Smooth muscle cell (in vitro differentiated cells): ENCODE measurements around the gene RANBP10. TPM values are rescaled to one million over a fixed set of nuclear protein-coding genes. Genes with fewer than 3 reads are reported as not detected.

Source experiments
- DNase-seq: peaks from one replicate; lab custom pipeline; 2025; ENCODE audit not compliant: unreplicated experiment; lab: John Stamatoyannopoulos, UW
- H2AFZ ChIP-seq: fragments of 200-600 bp; sonication (generic); 2 replicates; pipeline ENCODE4 v1.6.0; 2016; ENCODE audit warnings: antibody characterized with exemption, low read depth, mild to moderate bottlenecking
- H3F3A ChIP-seq: fragments of 200-600 bp; sonication (generic); 2 replicates; pipeline ENCODE4 v1.6.0; 2017; ENCODE audit warnings: antibody characterized with exemption, low read depth
- H3K27ac ChIP-seq: fragments of 200-600 bp; sonication (generic); 2 replicates; pipeline ENCODE4 v1.5.1; 2016; ENCODE audit warnings: low read depth, mild to moderate bottlenecking
- H3K27me3 ChIP-seq: fragments of 200-600 bp; sonication (generic); 2 replicates; pipeline ENCODE4 v1.6.1; 2016; ENCODE audit warnings: low read depth, mild to moderate bottlenecking
- H3K36me3 ChIP-seq: fragments of 200-600 bp; sonication (generic); 2 replicates; pipeline ENCODE4 v1.5.1; 2016; ENCODE audit warnings: low read depth
- H3K4me1 ChIP-seq: fragments of 200-600 bp; sonication (generic); 2 replicates; pipeline ENCODE4 v1.5.1; 2016; ENCODE audit warnings: low read depth
- H3K4me2 ChIP-seq: fragments of 200-600 bp; sonication (generic); 2 replicates; pipeline ENCODE4 v1.6.0; 2016; ENCODE audit warnings: mild to moderate bottlenecking
- H3K4me3 ChIP-seq: fragments of 200-600 bp; sonication (generic); 2 replicates; pipeline ENCODE4 v1.5.1; 2016; ENCODE audit warnings: mild to moderate bottlenecking
- H3K79me2 ChIP-seq: fragments of 200-600 bp; sonication (generic); 2 replicates; pipeline ENCODE4 v1.6.0; 2016; ENCODE audit warnings: low read depth, mild to moderate bottlenecking
- H3K9ac ChIP-seq: fragments of 200-600 bp; sonication (generic); 2 replicates; pipeline ENCODE4 v1.6.0; 2016; ENCODE audit warnings: low read depth
- H3K9me3 ChIP-seq: fragments of 200-600 bp; sonication (generic); replicated peaks from 2 replicates; pipeline ENCODE4 v1.5.1; 2016; ENCODE audit warnings: low read depth
- H4K20me1 ChIP-seq: fragments of 200-600 bp; sonication (generic); 2 replicates; pipeline ENCODE4 v1.6.0; 2016; ENCODE audit warnings: low read depth
- WGBS: methylation state at CpG from one replicate; pipeline ENCODE4 v1.1.7; 2016; ENCODE audit warnings: low lambda C conversion rate; 5-methylcytosine and 5-hydroxymethylcytosine counted together
- polyA plus RNA-seq: library from polyadenylated mRNA; unstranded; fragments of >200 nt; fragmentation: Nextera tagmentation; extraction: Ambion mirVana; gene quantifications from 2 replicates; pipeline ENCODE4 v1.2.1, GENCODE V29; 2016
- total RNA-seq: library from RNA; depleted of rRNA; stranded (reverse); fragments of >200 nt; gene quantifications from 2 replicates; pipeline ENCODE4 v1.2.3, GENCODE V29; 2014
- TF ChIP-seq, protein P1 (sequence below): fragments of 200-600 bp; sonication (generic); IDR thresholded peaks from 2 replicates; pipeline ENCODE4 v1.5.1; 2017; ENCODE audit warnings: borderline replicate concordance, mild to moderate bottlenecking, antibody characterized with exemption; ENCODE audit not compliant: insufficient read depth, poor library complexity, severe bottlenecking

RANBP10 gene
- total and polyA plus RNA-seq, 2 experiments from 2014 or later, result 4.6 to 5.9 TPM

DNA sequence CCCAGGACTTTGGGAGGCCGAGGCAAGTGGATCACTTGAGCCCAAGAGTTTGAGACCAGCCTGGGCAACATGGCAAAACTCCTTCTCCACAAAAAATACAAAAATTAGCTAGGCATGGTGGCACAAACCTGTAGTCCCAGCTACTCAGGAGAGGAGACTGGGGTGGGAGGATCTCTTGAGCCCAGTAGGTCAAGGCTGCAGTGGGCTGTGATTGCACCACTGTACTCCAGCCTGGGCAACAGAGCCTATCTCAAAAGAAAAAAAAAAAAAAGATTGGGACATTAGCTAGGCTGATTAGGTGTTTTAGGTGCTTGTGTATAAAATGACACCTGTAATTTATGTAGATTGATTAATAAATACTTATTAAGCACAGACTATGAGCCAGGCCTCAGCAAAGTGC, 97.3 kb downstream of the RANBP10 start:
- no peak overlapping the region for H3K4me3 ChIP-seq
- H3K27me3 ChIP-seq, result no peaks in the 10 kb centered on the region
- H3K9me3 ChIP-seq, result no peaks in the 10 kb centered on the region
- H3K79me2 ChIP-seq, result peaks cover 75% of the 10 kb centered on the region
- 82% methylated on average over 1 of the region's 1 CpG for WGBS
- no peaks in the 10 kb centered on the region for H3F3A ChIP-seq
- no peaks in the 10 kb centered on the region for H3K36me3 ChIP-seq
- no peak overlapping the region for H3K9ac ChIP-seq
- H4K20me1 ChIP-seq, result peaks cover 83% of the 10 kb centered on the region
- H3K27ac ChIP-seq, result no peak overlapping the region
- no peaks in the 10 kb centered on the region for H3K4me1 ChIP-seq
- H3K4me2 ChIP-seq, result no peak overlapping the region
- no peak for DNase-seq
- H2AFZ ChIP-seq, result no peak overlapping the region
- TF ChIP-seq, protein P1, sequence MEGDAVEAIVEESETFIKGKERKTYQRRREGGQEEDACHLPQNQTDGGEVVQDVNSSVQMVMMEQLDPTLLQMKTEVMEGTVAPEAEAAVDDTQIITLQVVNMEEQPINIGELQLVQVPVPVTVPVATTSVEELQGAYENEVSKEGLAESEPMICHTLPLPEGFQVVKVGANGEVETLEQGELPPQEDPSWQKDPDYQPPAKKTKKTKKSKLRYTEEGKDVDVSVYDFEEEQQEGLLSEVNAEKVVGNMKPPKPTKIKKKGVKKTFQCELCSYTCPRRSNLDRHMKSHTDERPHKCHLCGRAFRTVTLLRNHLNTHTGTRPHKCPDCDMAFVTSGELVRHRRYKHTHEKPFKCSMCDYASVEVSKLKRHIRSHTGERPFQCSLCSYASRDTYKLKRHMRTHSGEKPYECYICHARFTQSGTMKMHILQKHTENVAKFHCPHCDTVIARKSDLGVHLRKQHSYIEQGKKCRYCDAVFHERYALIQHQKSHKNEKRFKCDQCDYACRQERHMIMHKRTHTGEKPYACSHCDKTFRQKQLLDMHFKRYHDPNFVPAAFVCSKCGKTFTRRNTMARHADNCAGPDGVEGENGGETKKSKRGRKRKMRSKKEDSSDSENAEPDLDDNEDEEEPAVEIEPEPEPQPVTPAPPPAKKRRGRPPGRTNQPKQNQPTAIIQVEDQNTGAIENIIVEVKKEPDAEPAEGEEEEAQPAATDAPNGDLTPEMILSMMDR, result no peak

DNA sequence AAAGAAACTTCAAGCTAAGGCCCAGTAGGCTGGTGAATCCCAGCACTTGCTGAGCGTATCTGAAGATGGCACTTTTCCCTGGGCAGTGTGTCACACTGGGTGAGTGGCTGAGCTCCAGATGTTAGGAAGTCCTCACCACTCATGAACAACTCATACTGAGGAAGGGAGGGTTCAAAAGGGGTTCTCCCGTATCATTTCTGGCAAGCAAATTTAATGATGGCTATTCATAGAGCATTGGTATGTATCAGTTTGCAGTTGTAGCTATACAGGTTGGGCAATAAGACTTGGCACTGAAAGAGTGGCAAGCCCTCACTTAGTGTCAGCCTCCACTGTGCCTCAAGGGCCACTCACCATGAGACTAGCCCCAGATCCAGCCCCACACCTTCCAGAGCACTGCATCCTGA, 98.0 kb downstream of the RANBP10 start:
- Histone ChIP-seq H4K20me1 (peaks cover 83% of the 10 kb centered on the region), H2AFZ (no peak overlapping the region), H3K27ac (no peak overlapping the region), H3K4me1 (no peaks in the 10 kb centered on the region), H3K79me2 (peaks cover 71% of the 10 kb centered on the region), H3K36me3 (no peaks in the 10 kb centered on the region), H3K4me2 (no peak overlapping the region), H3K9me3 (no peaks in the 10 kb centered on the region), H3K4me3 (no peak overlapping the region), H3K9ac (no peak overlapping the region), H3F3A (no peaks in the 10 kb centered on the region), H3K27me3 (no peaks in the 10 kb centered on the region)
- TF ChIP-seq, protein P1, result no peak
- DNase-seq, result no peak
- WGBS, result 97% methylated on average over 2 of the region's 2 CpGs

GRCh38 chr16:67707790-67708189, 98.6 kb downstream of the RANBP10 start:
- H3K4me2 ChIP-seq, result no peak overlapping the region
- TF ChIP-seq, protein P1, result no peak
- H3K9ac ChIP-seq, result no peak overlapping the region
- H3K27ac ChIP-seq, result no peak overlapping the region
- no peaks in the 10 kb centered on the region for H3K27me3 ChIP-seq
- no peak overlapping the region for H2AFZ ChIP-seq
- no peak for DNase-seq
- peaks cover 71% of the 10 kb centered on the region for H3K79me2 ChIP-seq
- H3K4me3 ChIP-seq, result no peak overlapping the region
- whole genome bisulfite sequencing, result 97% methylated on average over 5 of the region's 5 CpGs
- no peaks in the 10 kb centered on the region for H3K9me3 ChIP-seq
- H3K36me3 ChIP-seq, result no peaks in the 10 kb centered on the region
- H4K20me1 ChIP-seq, result peaks cover 83% of the 10 kb centered on the region
- H3K4me1 ChIP-seq, result no peaks in the 10 kb centered on the region
- no peaks in the 10 kb centered on the region for H3F3A ChIP-seq

DNA sequence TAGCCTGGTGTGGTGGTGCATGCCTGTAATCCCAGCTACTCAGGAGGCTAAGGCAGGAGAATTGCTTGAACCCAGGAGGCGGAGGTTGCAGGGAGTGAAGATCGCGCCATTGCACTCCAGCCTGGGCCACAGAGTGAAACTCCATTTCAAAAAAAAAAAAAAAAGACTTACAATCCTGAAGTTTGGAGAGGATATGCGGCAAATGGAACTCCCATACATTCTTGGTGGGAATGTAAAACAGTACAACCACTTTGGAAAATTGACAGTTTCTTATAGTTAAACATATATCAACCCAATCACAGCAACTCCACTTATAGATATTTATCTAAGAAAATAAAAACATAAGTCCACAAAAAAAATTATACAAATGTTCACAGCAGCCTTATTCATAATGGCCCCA, 99.2 kb downstream of the RANBP10 start:
- no peak for DNase-seq
- WGBS, result 100% methylated on average over 4 of the region's 4 CpGs
- Histone ChIP-seq H3K9me3 (no peaks in the 10 kb centered on the region), H3K9ac (no peak overlapping the region), H3K79me2 (peaks cover 73% of the 10 kb centered on the region), H3K36me3 (no peaks in the 10 kb centered on the region), H4K20me1 (peaks cover 85% of the 10 kb centered on the region), H3F3A (no peaks in the 10 kb centered on the region), H3K4me1 (no peaks in the 10 kb centered on the region), H3K27me3 (no peaks in the 10 kb centered on the region), H3K4me2 (no peak overlapping the region), H3K27ac (no peak overlapping the region), H3K4me3 (no peak overlapping the region), H2AFZ (no peak overlapping the region)
- TF ChIP-seq, protein P1, result no peak
